Neuronal stem cell (in vitro differentiated cells): ENCODE measurements around the gene TNIK.

Source experiments
- DNase-seq: peaks from one replicate; pipeline ENCODE4 v3.0.0-alpha.2; 2013; ENCODE audit warnings: low spot score
- H2AFZ ChIP-seq: one replicate; pipeline ENCODE4 v1.6.1; 2013; ENCODE audit warnings: mild to moderate bottlenecking, low read length, inconsistent platforms
- H2AK5ac ChIP-seq: 2 replicates; pipeline ENCODE4 v1.6.1; 2013; ENCODE audit warnings: low read depth, mild to moderate bottlenecking, inconsistent platforms, low read length, moderate library complexity, mixed read lengths
- H2BK120ac ChIP-seq: 2 replicates; pipeline ENCODE4 v1.6.1; 2013; ENCODE audit warnings: low read depth, mild to moderate bottlenecking, inconsistent platforms, low read length, moderate library complexity, mixed read lengths
- H2BK12ac ChIP-seq: one replicate; pipeline ENCODE4 v1.6.1; 2013; ENCODE audit warnings: low read length, inconsistent platforms
- H2BK15ac ChIP-seq: 2 replicates; pipeline ENCODE4 v1.6.1; 2013; ENCODE audit warnings: mild to moderate bottlenecking, low read length, inconsistent platforms, mixed read lengths
- H2BK5ac ChIP-seq: one replicate; pipeline ENCODE4 v1.6.1; 2013; ENCODE audit warnings: inconsistent platforms, mild to moderate bottlenecking, low read length, moderate library complexity
- H3K14ac ChIP-seq: one replicate; pipeline ENCODE4 v1.6.1; 2013; ENCODE audit warnings: low read length, inconsistent platforms
- H3K18ac ChIP-seq: 2 replicates; pipeline ENCODE4 v1.6.1; 2013; ENCODE audit warnings: low read length, inconsistent platforms
- H3K23ac ChIP-seq: 2 replicates; pipeline ENCODE4 v1.6.1; 2013; ENCODE audit warnings: low read depth, mild to moderate bottlenecking, mixed read lengths, low read length, inconsistent platforms; ENCODE audit not compliant: poor library complexity
- H3K27ac ChIP-seq: replicated peaks from 3 replicates; pipeline ENCODE4 v1.5.1; 2013; ENCODE audit warnings: low read length, inconsistent platforms
- H3K27me3 ChIP-seq, 3 experiments: 2 replicates each; pipeline ENCODE4 v1.6.1; 2013; ENCODE audit warnings: low read length in 3 of 3, mild to moderate bottlenecking in 2 of 3, inconsistent platforms in 1 of 3, low read depth in 1 of 3, mixed read lengths in 1 of 3, moderate library complexity in 1 of 3; ENCODE audit not compliant: control insufficient read depth in 3 of 3, insufficient read depth in 3 of 3
- H3K36me3 ChIP-seq, 2 donors: replicated peaks in 1 of 2; 2 replicates each; pipeline ENCODE4 v1.6.1; 2013; ENCODE audit warnings: low read length in 2 of 2; ENCODE audit not compliant: control insufficient read depth in 2 of 2, insufficient read depth in 2 of 2
- H3K4ac ChIP-seq: 2 replicates; pipeline ENCODE4 v1.6.1; 2013; ENCODE audit warnings: inconsistent platforms, mild to moderate bottlenecking, low read length, moderate library complexity
- H3K4me1 ChIP-seq, 2 donors: 1 replicate in 1 of 2; 2 replicates in 1 of 2; pipeline ENCODE4 v1.6.1; 2013; ENCODE audit warnings: low read length in 2 of 2, low read depth in 1 of 2; ENCODE audit not compliant: control insufficient read depth in 2 of 2, insufficient read depth in 1 of 2
- H3K4me2 ChIP-seq: one replicate; pipeline ENCODE4 v1.6.1; 2013; ENCODE audit warnings: mild to moderate bottlenecking, low read length, inconsistent platforms; ENCODE audit not compliant: insufficient read depth, poor library complexity, severe bottlenecking
- H3K4me3 ChIP-seq, 2 donors: 2 replicates each; pipeline ENCODE4 v1.5.1; 2013; ENCODE audit warnings: low read length in 2 of 2, mild to moderate bottlenecking in 2 of 2, inconsistent platforms in 1 of 2, moderate library complexity in 1 of 2
- H3K79me1 ChIP-seq: one replicate; pipeline ENCODE4 v1.6.1; 2013; ENCODE audit warnings: low read depth, mild to moderate bottlenecking, inconsistent platforms, low read length, moderate library complexity
- H3K9ac ChIP-seq: one replicate; pipeline ENCODE4 v1.6.1; 2013; ENCODE audit warnings: mild to moderate bottlenecking, low read depth, low read length, inconsistent platforms; ENCODE audit not compliant: poor library complexity
- H3K9me3 ChIP-seq, 2 donors: replicated peaks in 1 of 2; 2 replicates each; pipeline versions ENCODE3 to v1.6.1; 2013; ENCODE audit warnings: low read length in 2 of 2, mild to moderate bottlenecking in 2 of 2, inconsistent platforms in 1 of 2, low read depth in 1 of 2, mixed read lengths in 1 of 2, moderate library complexity in 1 of 2; ENCODE audit not compliant: control insufficient read depth in 2 of 2, insufficient read depth in 1 of 2
- H4K8ac ChIP-seq: one replicate; pipeline ENCODE4 v1.6.1; 2013; ENCODE audit warnings: low read depth, mild to moderate bottlenecking, inconsistent platforms, low read length, moderate library complexity
- H4K91ac ChIP-seq: one replicate; pipeline ENCODE4 v1.6.1; 2013; ENCODE audit warnings: low read length, low read depth, mild to moderate bottlenecking, inconsistent platforms; ENCODE audit not compliant: poor library complexity
- WGBS, 2 donors: extraction: QIAGEN DNeasy Blood & Tissue Kit; methylation state at CpG; one replicate each; pipeline ENCODE4 v1.1.7; 2013; ENCODE audit warnings: missing lambda C conversion rate in 2 of 2, mixed read lengths in 1 of 2; ENCODE audit not compliant: insufficient read length in 2 of 2, insufficient replicate concordance in 1 of 2; ENCODE audit errors: extremely low coverage in 2 of 2; 5-methylcytosine and 5-hydroxymethylcytosine counted together

TNIK gene

DNA sequence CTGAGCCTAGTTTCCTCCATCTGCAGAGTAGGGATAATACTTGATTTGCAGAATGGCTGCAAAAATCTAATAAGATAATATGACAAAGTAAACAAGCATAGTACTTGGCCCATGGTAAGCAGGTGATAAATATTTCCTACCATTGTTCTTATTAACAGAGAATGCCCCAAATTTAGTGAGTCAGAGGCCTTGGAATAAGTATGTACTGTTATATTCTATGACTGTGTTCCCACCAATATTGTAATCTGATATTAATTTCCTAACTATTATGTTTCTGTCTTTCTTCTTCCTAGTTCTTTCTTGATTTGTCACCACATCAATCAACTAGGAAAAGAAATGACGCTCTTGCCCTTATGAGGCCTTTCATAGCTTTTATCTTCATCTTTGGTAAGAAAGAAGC, 255.3 kb downstream of the TNIK start:
- Histone ChIP-seq H3K4ac (no peak overlapping the region), H2BK5ac (no peak overlapping the region), H3K79me1 (no peaks in the 10 kb centered on the region), H3K18ac (no peak overlapping the region), H2BK12ac (no peak overlapping the region), H2AK5ac (no peak overlapping the region), H2AFZ (no peak overlapping the region), H2BK120ac (no peak overlapping the region), H3K27me3 (no peaks in the 10 kb centered on the region), H3K27ac (no peak overlapping the region), H3K36me3 (peaks cover 0 to 39% of the 10 kb centered on the region in 2 donors), H3K9me3 (no peaks in the 10 kb centered on the region), H4K91ac (no peak overlapping the region), H3K4me2 (no peak overlapping the region), H3K4me1 (no peaks in the 10 kb centered on the region), H4K8ac (no peak overlapping the region), H3K23ac (no peak overlapping the region), H2BK15ac (no peak overlapping the region), H3K9ac (no peak overlapping the region), H3K14ac (no peak overlapping the region), H3K4me3 (no peak overlapping the region)
- WGBS, 2 donors, result no CpG with 5 or more reads among the region's 1 CpG
- no peak for DNase-seq

DNA sequence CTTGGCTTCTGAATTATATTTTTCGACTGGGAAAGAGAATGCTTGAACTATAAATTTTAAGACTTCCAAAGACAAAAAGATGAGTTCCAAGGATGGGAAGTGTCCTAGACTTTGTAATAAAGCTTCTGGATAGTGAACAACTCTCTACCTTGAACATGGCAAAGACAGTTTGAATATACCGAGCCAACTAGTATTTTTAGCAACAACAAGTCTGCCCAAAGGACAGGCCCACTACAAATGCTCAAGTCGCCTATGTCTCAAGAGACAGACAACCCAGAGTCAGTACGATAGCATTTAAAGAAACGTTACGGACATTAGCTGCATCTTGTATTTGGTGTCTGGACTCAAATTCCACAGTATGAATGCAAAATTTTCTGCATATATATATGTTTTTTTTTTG, 258.4 kb downstream of the TNIK start:
- Histone ChIP-seq H3K4me1 (peaks cover 0 to 1% of the 10 kb centered on the region in 2 donors), H3K36me3 (peaks cover 0 to 18% of the 10 kb centered on the region in 2 donors), H3K79me1 (no peaks in the 10 kb centered on the region), H2BK5ac (no peak overlapping the region), H4K91ac (no peak overlapping the region), H4K8ac (no peak overlapping the region), H2BK15ac (no peak overlapping the region), H3K9ac (no peak overlapping the region), H3K18ac (no peak overlapping the region), H3K4me2 (no peak overlapping the region), H2AFZ (no peak overlapping the region), H3K9me3 (no peaks in the 10 kb centered on the region), H3K27ac (no peak overlapping the region), H2BK120ac (no peak overlapping the region), H2AK5ac (no peak overlapping the region), H3K14ac (no peak overlapping the region), H3K23ac (no peak overlapping the region), H3K4ac (no peak overlapping the region), H2BK12ac (no peak overlapping the region), H3K4me3 (no peak overlapping the region), H3K27me3 (no peaks in the 10 kb centered on the region)
- WGBS, 2 donors, result no CpG with 5 or more reads among the region's 6 CpGs
- no peak for DNase-seq

GRCh38 chr3:171200750-171201088, 259.5 kb downstream of the TNIK start:
- Histone ChIP-seq H2BK12ac (no peak overlapping the region), H3K4me1 (peaks cover 0 to 1% of the 10 kb centered on the region in 2 donors), H3K18ac (no peak overlapping the region), H3K14ac (no peak overlapping the region), H3K4ac (no peak overlapping the region), H3K27ac (no peak overlapping the region), H3K4me3 (no peak overlapping the region), H3K4me2 (no peak overlapping the region), H4K91ac (no peak overlapping the region), H2BK120ac (no peak overlapping the region), H3K9me3 (no peaks in the 10 kb centered on the region), H3K36me3 (peaks cover 0 to 9% of the 10 kb centered on the region in 2 donors), H3K27me3 (no peaks in the 10 kb centered on the region), H2BK5ac (no peak overlapping the region), H4K8ac (no peak overlapping the region), H2BK15ac (no peak overlapping the region), H2AFZ (no peak overlapping the region), H2AK5ac (no peak overlapping the region), H3K23ac (no peak overlapping the region), H3K79me1 (no peaks in the 10 kb centered on the region), H3K9ac (no peak overlapping the region)
- no peak for DNase-seq
- no CpG with 5 or more reads among the region's 2 CpGs for WGBS, 2 donors

DNA sequence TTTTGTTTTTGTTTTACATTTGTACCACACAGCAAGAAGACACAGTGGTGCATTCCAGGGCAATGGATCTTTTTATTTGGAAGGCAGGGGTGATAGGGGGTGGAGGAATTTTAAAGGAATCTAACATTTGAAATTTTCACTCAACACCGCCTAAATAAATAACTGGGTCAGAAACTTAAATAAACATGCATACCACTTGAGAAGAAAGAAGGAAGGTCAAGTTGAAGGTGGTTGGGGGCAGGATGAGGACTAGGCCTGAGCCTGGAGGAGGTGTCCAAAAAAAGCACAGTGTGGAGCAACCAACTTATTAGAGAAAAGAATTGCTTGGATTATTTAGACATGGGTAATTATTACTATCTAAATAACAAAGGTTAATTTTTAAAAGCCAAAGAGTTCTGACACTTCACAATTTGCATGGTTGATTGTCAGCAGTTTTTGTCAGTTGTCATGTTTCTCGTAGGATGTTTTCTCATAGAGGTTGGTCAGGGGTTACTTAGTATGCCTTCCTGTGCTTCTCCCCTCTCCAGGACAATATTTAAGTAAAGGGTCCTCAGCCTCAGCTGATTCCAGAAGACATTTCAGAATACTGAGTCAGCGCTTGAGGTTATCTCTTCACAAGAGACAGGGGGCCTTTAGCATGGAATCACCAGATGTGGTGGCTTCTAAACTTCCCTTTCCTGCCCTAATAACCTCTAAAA, 260.0 kb downstream of the TNIK start:
- H2BK12ac ChIP-seq, result no peak overlapping the region
- H4K91ac ChIP-seq, result no peak overlapping the region
- H3K9me3 ChIP-seq, result no peaks in the 10 kb centered on the region
- H3K27me3 ChIP-seq, result no peaks in the 10 kb centered on the region
- DNase-seq, result no peak
- H2AFZ ChIP-seq, result no peak overlapping the region
- no peak overlapping the region for H3K4me2 ChIP-seq
- H2BK15ac ChIP-seq, result no peak overlapping the region
- no peak overlapping the region for H3K23ac ChIP-seq
- no peak overlapping the region for H3K14ac ChIP-seq
- no peak overlapping the region for H2BK120ac ChIP-seq
- H3K4me1 ChIP-seq, result peaks cover 0 to 1% of the 10 kb centered on the region in 2 donors
- no peak overlapping the region for H2BK5ac ChIP-seq
- no peak overlapping the region for H3K4me3 ChIP-seq
- H3K4ac ChIP-seq, result no peak overlapping the region
- no peak overlapping the region for H4K8ac ChIP-seq
- H3K18ac ChIP-seq, result no peak overlapping the region
- no CpG with 5 or more reads among the region's 3 CpGs for WGBS, 2 donors
- no peaks in the 10 kb centered on the region for H3K79me1 ChIP-seq
- no peak overlapping the region for H3K27ac ChIP-seq
- no peak overlapping the region for H3K9ac ChIP-seq
- H2AK5ac ChIP-seq, result no peak overlapping the region
- peaks cover 0 to 7% of the 10 kb centered on the region in 2 donors for H3K36me3 ChIP-seq
